Measurements from ENCODE around the gene ABCA1.

The ABCA1 gene

GRCh38 chr9:104843644-104844240, 84.2 kb downstream of the ABCA1 start:
- no peak for DNase-seq (ENCODE audit: low read depth in 1 of 2, low spot score in 1 of 2)

- no peak for DNase-seq (ENCODE audit: low read depth in 1 of 2, low spot score in 1 of 2)
Measured at GRCh38 chr9:104842698-104843097, 85.3 kb downstream of the ABCA1 start.

- DNase-seq (ENCODE audit: low read depth in 1 of 2, low spot score in 1 of 2), result no peak
Measured at GRCh38 chr9:104841601-104842141, 86.3 kb downstream of the ABCA1 start.

DNA sequence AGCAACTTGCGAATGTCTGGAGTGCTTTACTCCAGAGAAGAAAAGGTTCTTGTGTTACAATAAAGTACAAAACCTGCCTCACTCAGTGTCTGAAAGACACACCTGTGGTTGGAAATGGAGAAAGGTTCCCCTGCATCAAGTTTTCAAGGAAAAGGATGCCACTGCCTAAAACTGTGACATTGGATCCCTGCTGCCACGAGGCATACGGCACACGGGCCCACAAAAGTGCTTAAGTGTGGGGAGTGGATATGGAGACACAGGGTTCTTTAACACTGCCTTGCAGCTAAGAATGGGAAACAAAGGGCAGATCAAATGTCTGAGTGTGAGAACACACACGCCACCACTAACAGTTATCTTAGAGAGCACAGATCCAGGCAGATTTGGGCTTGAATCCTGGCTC, 89.0 kb downstream of the ABCA1 start:
- DNase-seq (ENCODE audit: low read depth in 1 of 2, low spot score in 1 of 2), result no peak

- DNase-seq (ENCODE audit: low read depth in 1 of 2, low spot score in 1 of 2), result no peak
Measured at GRCh38 chr9:104836767-104837166, 91.2 kb downstream of the ABCA1 start.

GRCh38 chr9:104836235-104836634, 91.7 kb downstream of the ABCA1 start:
- DNase-seq (ENCODE audit: low read depth in 1 of 2, low spot score in 1 of 2), result no peak

DNA sequence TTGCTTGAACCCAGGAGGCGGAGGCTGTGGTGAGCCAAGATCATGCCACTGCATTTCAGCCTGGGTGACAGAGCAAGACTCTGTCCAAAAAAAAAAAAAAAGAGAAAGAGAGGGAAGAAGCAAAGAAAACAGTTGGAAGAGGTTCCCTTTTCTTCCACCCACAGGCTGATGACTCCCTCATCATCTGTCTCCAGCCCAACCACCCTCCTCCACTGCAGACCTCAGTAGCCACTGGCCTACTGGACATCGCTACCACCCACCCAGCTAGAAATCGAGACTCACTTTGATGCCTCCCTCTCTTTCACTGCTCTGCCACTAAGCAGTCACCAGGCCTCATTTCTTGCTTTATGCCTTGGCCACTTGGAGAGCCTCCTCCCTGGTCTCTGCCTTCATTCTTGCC, 92.8 kb downstream of the ABCA1 start:
- no peak for DNase-seq (ENCODE audit: low read depth in 1 of 2, low spot score in 1 of 2)

GRCh38 chr9:104833696-104834095, 94.3 kb downstream of the ABCA1 start:
- DNase-seq (ENCODE audit: low read depth in 1 of 2, low spot score in 1 of 2), result no peak

- no peak for DNase-seq (ENCODE audit: low read depth in 1 of 2, low spot score in 1 of 2)
Measured at GRCh38 chr9:104831681-104832080, 96.3 kb downstream of the ABCA1 start.

DNA sequence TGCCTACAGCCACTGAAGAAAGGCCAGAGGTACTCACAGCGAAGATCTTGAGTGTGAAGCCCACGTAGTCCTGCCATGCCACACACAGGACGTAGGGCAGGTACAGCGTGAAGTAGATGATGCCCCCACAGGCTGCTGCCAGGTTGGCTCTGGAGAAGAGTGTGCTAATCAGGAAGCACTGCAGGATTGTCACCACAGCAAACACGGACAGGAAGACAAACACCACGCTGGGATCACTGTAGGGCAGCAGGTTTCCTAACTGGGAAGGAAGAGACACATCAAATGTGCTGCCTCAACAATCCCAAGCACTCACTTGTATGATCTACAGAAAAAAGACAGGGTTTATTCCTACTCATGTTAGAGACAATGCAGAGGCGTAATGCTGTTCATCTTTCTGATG, 101.0 kb downstream of the ABCA1 start:
- DNase-seq (ENCODE audit: low read depth in 1 of 2, low spot score in 1 of 2), result no peak

GRCh38 chr9:104826079-104826775, 101.7 kb downstream of the ABCA1 start:
- no peak for DNase-seq (ENCODE audit: low read depth in 1 of 2, low spot score in 1 of 2)

- no peak for DNase-seq (ENCODE audit: low read depth in 1 of 2, low spot score in 1 of 2)
Measured at GRCh38 chr9:104820336-104820735, 107.6 kb downstream of the ABCA1 start.

GRCh38 chr9:104819033-104819432, 108.9 kb downstream of the ABCA1 start:
- DNase-seq (ENCODE audit: low read depth in 1 of 2, low spot score in 1 of 2), result no peak

DNA sequence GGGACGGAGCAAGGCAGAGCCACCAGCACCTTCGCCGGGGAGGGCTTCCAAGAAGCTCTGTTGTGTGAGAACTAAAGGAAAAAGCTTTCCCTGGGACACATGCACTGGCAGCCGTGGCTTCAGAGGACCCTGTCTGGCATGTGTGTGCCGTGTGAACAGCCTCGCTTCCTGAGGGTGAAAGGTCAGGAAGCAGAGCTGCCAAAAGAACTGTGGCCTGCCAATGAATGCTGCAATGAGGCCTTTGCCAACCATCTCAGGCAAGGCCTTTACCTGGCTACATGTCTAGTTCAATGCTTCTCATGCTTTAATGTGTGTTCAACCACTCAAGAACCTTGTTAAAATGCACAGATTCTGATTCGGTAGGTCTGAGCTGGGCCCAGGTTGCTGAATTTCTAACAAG, 110.5 kb downstream of the ABCA1 start:
- DNase-seq (ENCODE audit: low read depth in 1 of 2, low spot score in 1 of 2), result no peak

GRCh38 chr9:104815851-104816565, 111.9 kb downstream of the ABCA1 start:
- no peak for DNase-seq (ENCODE audit: low read depth in 1 of 2, low spot score in 1 of 2)

DNA sequence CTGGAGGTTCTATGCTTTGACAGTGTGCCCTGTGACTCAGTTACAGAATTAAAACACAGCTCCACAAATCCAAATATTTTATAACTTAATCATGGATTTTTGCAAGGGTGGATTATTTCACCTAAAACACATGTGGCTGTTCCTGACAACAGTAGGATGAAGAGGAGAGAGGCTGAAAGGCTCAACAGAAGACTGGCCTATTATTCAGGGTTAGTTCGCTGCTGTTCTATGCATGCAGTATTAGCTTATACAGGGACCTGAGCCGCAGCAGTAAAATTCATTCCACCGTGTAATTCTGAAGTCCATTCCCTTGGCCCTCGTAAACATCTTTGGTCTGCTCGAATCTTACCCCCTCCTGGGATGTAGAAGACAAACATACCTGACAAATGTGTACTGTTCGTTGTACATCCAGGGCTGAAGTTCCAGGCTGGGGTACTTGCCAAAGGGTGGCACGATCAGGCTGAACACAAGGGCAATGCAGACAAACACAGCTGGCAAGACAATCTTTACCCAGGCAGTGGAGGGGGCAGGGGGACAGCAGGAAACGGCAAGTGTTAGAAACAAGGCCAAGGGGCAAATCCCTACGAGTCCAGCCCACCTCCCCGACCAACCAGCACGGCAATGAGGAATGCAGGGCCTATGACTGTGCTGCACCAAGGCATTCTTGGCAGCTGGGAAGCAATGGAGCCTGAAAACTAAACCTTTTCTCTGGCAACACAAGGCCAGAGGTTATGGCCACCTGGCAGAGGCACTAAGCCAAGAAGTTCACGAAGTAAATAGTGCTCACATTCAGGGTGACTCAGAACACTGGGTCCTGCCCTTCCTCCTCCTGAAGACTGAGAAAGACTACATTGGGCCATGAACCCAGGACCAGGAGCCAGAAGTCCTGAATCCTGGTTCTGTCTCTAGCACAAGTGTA, 117.3 kb downstream of the ABCA1 start:
- DNase-seq (ENCODE audit: low read depth in 1 of 2, low spot score in 1 of 2), result no peak

DNA sequence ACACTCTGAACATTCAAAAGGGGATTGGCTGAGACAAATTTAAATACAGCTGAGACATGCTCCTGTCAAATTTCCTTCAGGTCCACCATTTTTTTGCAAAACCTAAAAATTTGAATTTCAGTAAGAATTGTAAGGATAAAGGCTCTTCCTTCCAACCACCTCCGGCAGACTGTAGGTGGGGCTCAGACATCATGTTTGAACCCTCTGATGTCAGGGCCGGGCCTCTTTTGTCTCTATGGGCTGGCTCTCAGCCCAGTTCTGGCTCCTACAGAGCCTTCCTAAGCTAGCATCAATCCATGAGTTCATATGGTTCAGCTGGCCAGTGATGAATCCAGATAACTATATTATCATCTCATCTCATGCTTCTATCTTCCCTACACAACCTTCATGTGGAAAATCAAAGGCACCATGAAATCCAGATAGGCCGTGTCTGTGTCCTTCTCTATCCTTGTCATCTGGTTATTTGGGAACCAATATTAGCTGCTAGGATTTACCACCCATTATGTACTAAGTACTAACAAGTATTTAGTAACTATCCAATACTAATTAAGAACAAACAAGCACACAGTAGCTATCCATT, 119.8 kb downstream of the ABCA1 start:
- no peak for DNase-seq (ENCODE audit: low read depth in 1 of 2, low spot score in 1 of 2)

- DNase-seq (ENCODE audit: low read depth in 1 of 2, low spot score in 1 of 2), result no peak
Measured at GRCh38 chr9:104805441-104805840, 122.5 kb downstream of the ABCA1 start.

DNA sequence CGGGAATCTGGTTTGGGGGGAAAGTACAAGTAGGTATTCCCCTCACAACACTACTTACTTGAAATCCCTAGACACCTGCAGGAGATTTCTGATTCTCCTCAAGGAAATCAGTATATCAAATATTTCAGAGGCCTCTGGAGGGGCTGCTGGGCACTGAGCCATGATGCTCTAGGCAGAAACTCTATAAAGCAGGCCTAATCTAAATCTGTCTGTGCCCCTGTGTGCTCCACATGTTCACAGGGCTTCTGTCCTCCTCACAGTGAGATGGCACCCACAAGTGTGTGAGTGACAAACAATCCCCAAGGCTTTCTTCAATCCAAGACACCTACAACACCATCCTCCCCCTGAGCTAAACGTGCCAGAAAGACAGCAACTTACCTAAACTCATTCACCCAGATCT, 125.0 kb downstream of the ABCA1 start:
- DNase-seq (ENCODE audit: low read depth in 1 of 2, low spot score in 1 of 2), result no peak

DNA sequence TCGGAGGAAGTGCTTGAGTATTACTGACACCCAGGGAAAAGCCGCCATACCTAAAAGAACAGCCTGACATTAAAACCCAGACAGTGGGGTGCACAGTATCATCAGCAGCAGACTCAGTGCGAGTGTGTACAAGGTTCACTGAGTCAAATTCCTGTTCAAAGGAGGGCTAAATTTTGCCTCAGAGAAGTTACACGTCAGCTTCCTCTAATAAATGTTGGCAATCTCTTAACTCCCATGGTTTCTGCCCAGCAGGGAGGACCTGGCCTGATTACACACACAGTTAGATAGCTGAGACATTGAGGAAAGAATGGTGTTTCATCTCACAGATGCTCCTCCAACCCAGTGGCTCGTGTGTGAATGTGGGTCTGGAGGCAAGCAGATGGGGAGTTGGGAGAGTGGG, 125.8 kb downstream of the ABCA1 start:
- no peak for DNase-seq (ENCODE audit: low read depth in 1 of 2, low spot score in 1 of 2)
